Ovary (tissue), 3 donors: Measurements from ENCODE around the gene LRAT.

Experiments used
- CTCF ChIP-seq, 3 donors: fragments of 450-650 bp in 2 of 3; fragments of 200-600 bp in 1 of 3; IDR thresholded peaks; one replicate each; pipeline versions ENCODE4 v1.5.1 to v1.8.0; 2016 to 2022; ENCODE audit warnings: antibody characterized with exemption in 3 of 3, mild to moderate bottlenecking in 1 of 3
- EP300 ChIP-seq: sonication (generic); formaldehyde crosslinking; IDR thresholded peaks from one replicate; pipeline ENCODE4 v1.6.1; 2017; ENCODE audit warnings: antibody characterized with exemption
- POLR2A ChIP-seq: fragments of 450-650 bp; IDR thresholded peaks from one replicate; pipeline ENCODE4 v1.6.1; 2017; ENCODE audit warnings: antibody characterized with exemption, mild to moderate bottlenecking, moderate library complexity
- donor health status: DM: no; HTN: no; CAD: no.

- no peak for TF ChIP-seq CTCF (IDR thresholded peaks at IDR 0.05)
- no peak for TF ChIP-seq POLR2A
- TF ChIP-seq EP300, result no peak
Observed at GRCh38 chr4:154760895-154761294, 17.1 kb downstream of the LRAT start.
